A549 treated with AZD9567 at 1 μM for 4 hours (cell line): ENCODE data around the gene GSTP1. TPM values are rescaled to one million over a fixed set of nuclear protein-coding genes. Genes with fewer than 3 reads are reported as not detected.

Experiments used
- total RNA-seq: library from RNA; stranded (reverse); fragments of 200-300 nt; extraction: Qiagen RNA extraction; gene quantifications from 5 replicates; pipeline ENCODE4 v1.2.3, GENCODE V29; 2022; ENCODE audit not compliant: insufficient read depth

Gene GSTP1
- 1,433 to 1,729 TPM (median 1,718 TPM) in 5 replicates for total RNA-seq

DNA sequence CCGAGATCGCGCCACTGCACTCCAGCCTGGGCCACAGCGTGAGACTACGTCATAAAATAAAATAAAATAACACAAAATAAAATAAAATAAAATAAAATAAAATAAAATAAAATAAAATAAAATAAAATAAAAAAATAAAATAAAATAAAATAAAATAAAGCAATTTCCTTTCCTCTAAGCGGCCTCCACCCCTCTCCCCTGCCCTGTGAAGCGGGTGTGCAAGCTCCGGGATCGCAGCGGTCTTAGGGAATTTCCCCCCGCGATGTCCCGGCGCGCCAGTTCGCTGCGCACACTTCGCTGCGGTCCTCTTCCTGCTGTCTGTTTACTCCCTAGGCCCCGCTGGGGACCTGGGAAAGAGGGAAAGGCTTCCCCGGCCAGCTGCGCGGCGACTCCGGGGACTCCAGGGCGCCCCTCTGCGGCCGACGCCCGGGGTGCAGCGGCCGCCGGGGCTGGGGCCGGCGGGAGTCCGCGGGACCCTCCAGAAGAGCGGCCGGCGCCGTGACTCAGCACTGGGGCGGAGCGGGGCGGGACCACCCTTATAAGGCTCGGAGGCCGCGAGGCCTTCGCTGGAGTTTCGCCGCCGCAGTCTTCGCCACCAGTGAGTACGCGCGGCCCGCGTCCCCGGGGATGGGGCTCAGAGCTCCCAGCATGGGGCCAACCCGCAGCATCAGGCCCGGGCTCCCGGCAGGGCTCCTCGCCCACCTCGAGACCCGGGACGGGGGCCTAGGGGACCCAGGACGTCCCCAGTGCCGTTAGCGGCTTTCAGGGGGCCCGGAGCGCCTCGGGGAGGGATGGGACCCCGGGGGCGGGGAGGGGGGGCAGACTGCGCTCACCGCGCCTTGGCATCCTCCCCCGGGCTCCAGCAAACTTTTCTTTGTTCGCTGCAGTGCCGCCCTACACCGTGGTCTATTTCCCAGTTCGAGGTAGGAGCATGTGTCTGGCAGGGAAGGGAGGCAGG lies at the start of gene GSTP1:
GSTP1 (plus strand) TSS at position 566 of the 958 bp plus-strand sequence; CDS start at position 598, 32 bp downstream.

DNA sequence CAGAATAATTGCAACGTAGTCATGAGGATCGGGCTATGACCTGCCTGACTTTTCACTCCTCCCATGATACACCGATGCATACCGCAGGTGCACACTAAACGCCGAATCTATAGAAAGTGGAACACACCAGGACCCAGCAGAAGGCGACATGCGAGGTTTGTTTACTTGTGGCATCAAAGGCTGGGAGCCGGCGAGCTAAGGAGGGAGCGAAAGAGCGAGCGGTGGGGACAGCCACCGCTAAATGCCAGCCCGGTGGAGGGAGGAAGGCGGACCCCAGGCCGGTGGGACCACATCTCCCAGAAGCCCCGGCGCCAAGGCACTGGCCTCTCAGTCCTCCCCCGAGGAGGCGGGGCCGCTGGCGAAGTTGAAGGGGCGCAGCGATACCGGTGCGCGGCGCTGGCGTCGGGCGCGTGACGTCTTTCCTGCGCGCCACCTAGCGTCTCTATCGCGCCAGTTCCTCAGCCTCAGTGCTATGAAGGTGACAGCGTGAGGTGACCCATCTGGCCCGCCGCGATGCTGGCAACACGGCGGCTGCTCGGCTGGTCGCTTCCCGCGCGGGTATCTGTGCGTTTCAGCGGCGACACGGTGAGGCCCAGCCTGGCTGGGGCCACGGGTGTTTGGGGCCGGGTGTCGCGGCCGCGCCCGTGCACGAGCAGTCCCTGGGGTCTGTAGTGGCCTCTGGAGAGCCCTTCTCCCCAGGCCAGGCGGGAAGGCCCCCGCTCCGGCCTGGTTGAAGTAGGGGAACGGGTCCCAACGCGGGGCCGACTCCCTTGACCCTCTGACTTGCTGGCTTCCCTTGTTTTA lies 23.1 kb downstream of the GSTP1 start, which contains the start of gene NDUFV1:
NDUFV1 (plus strand) TSS at position 445 of the 804 bp plus-strand sequence; CDS start at position 514, 69 bp downstream.

GRCh38 chr11:67629386-67630227 lies 46.0 kb downstream of the GSTP1 start, which contains the start of gene NUDT8:
Gene NUDT8, minus strand, starts transcription at chr11:67629937. Its CDS starts 26 bp downstream, at chr11:67629911.

Other genes with a start within 250 kb of the GSTP1 start
- 167 to 237 TPM (median 225 TPM) in 5 replicates for gene POLD4, start 230.3 kb upstream of the GSTP1 start, total RNA-seq
- 22.8 to 42.8 TPM (median 40.4 TPM) in 5 replicates for gene CLCF1, start 210.2 kb upstream of the GSTP1 start, total RNA-seq
- gene RAD9A, start 191.8 kb upstream of the GSTP1 start, total RNA-seq = 22.4 to 31.6 TPM (median 29.7 TPM) in 5 replicates
- gene PPP1CA, start 182.0 kb upstream of the GSTP1 start, total RNA-seq = 263 to 306 TPM (median 277 TPM) in 5 replicates
- 0.08 to 0.17 TPM (median 0.15 TPM) in 3 of 5 replicates, not detected in the others for gene TBC1D10C, start 179.7 kb upstream of the GSTP1 start, total RNA-seq
- 0.15 to 0.23 TPM (median 0.17 TPM) in 4 of 5 replicates, not detected in the other for gene CARNS1, start 168.1 kb upstream of the GSTP1 start, total RNA-seq
- 46.8 to 55.2 TPM (median 50.2 TPM) in 5 replicates for gene RPS6KB2, start 155.3 kb upstream of the GSTP1 start, total RNA-seq
- gene PTPRCAP, start 146.1 kb upstream of the GSTP1 start, total RNA-seq = 0.14 to 0.63 TPM (median 0.43 TPM) in 4 of 5 replicates, not detected in the other
- gene CORO1B, start 140.3 kb upstream of the GSTP1 start, total RNA-seq = 54.1 to 65.0 TPM (median 59.3 TPM) in 5 replicates
- gene GPR152, start 131.1 kb upstream of the GSTP1 start, total RNA-seq = 0.06 to 0.07 TPM in 2 of 5 replicates, not detected in the others
- not detected in 5 replicates for gene CABP4, start 128.5 kb upstream of the GSTP1 start, total RNA-seq
- 33.3 to 67.5 TPM (median 61.7 TPM) in 5 replicates for gene TMEM134, start 114.6 kb upstream of the GSTP1 start, total RNA-seq
- 31.9 to 47.6 TPM (median 46.3 TPM) in 5 replicates for gene AIP, start 100.8 kb upstream of the GSTP1 start, total RNA-seq
- 25.4 to 46.8 TPM (median 41.3 TPM) in 5 replicates for gene PITPNM1, start 78.4 kb upstream of the GSTP1 start, total RNA-seq
- 71.4 to 89.7 TPM (median 88.5 TPM) in 5 replicates for gene CDK2AP2, start 75.7 kb upstream of the GSTP1 start, total RNA-seq
- not detected in 5 replicates for gene CABP2, start 60.4 kb upstream of the GSTP1 start, total RNA-seq
- gene NDUFV1, start 23.1 kb downstream of the GSTP1 start, total RNA-seq = 115 to 157 TPM (median 156 TPM) in 5 replicates
- gene NUDT8, start 46.1 kb downstream of the GSTP1 start, total RNA-seq = 3.1 to 17.8 TPM (median 15.7 TPM) in 5 replicates
- gene TBX10, start 56.0 kb downstream of the GSTP1 start, total RNA-seq = not detected in 5 replicates
- 0.93 to 1.6 TPM (median 1.2 TPM) in 4 of 5 replicates, not detected in the other for gene ACY3, start 66.9 kb downstream of the GSTP1 start, total RNA-seq
- gene ALDH3B2, start 90.8 kb downstream of the GSTP1 start, total RNA-seq = 0.06 to 0.18 TPM in 2 of 5 replicates, not detected in the others